ENCODE data around the gene ARID1B. TPM values are rescaled to one million over a fixed set of nuclear protein-coding genes. Genes with fewer than 3 reads are reported as not detected.

ARID1B gene
- total and polyA plus RNA-seq, 9 of the 15 experiments (the other 6 are each of a cell fraction or from before 2014, with no cell fraction given) = 12.5 to 50.5 (median 25.8) TPM

GRCh38 chr6:157097255-157097955, 320.2 kb downstream of the ARID1B start:
- Histone ChIP-seq H4K20me1 (replicated peaks; ENCODE audit: control insufficient read depth, insufficient read depth, low read length) (no peaks in the 10 kb centered on the region), H3K4me3 (no peak overlapping the region), H3K4me2 (ENCODE audit: insufficient read depth, low read length) (no peak overlapping the region), H3K27me3 (ENCODE audit: control insufficient read depth in 2 of 2, insufficient read depth in 2 of 2, low read length in 2 of 2) (no peaks in the 10 kb centered on the region), H3K79me2 (ENCODE audit: control insufficient read depth, insufficient read depth, low read length) (no peaks in the 10 kb centered on the region), H3K36me3 (ENCODE audit: control insufficient read depth, insufficient read depth, low read length) (peaks cover 10% of the 10 kb centered on the region; the same call in 2 of the 3 replicates), H3K4me1 (replicated peaks in 1 of 2; ENCODE audit: control insufficient read depth in 2 of 2, insufficient read depth in 2 of 2, low read length in 2 of 2) (peaks cover 0 to 12% of the 10 kb centered on the region in 2 experiments; a peak in 3 of 5 replicates), H3K9ac (ENCODE audit: insufficient read depth in 1 of 2, low read depth in 2 of 2, low read length in 2 of 2) (no peak overlapping the region), H3K9me3 (replicated peaks; ENCODE audit: control insufficient read depth, insufficient read depth, low read depth, low read length) (no peaks in the 10 kb centered on the region), H3K9me1 (ENCODE audit: control insufficient read depth, insufficient read depth, low read length) (no peaks in the 10 kb centered on the region), H3K27ac (ENCODE audit: extremely low read depth, low read depth, low read length) (no peak overlapping the region), H2AFZ (ENCODE audit: low read depth, low read length) (no peak overlapping the region)
- FAIRE-seq (no peak), ATAC-seq (no peak), DNase-seq (ENCODE audit: extremely low read depth in 1 of 4, low spot score in 3 of 4) (no peak)
- WGBS (ENCODE audit: insufficient coverage, low coverage, missing lambda C conversion rate) = 88% methylated on average over 16 of the region's 16 CpGs
- intact Hi-C loops (cut with micrococcal nuclease) (no loop called here), in situ Hi-C loops (cut with MboI) (no loop called here)
- TF ChIP-seq ZNF707 (CRISPR knock-in tag; conservative IDR thresholded peaks at IDR 0.05) = no peak
- no peak for TF ChIP-seq ZNF232 (CRISPR knock-in tag; IDR thresholded peaks at IDR 0.05)
- TF ChIP-seq ADNP (tag; IDR thresholded peaks at IDR 0.05) = no peak
- TF ChIP-seq TGIF2 (CRISPR knock-in tag; IDR thresholded peaks at IDR 0.05) = no peak
- TF ChIP-seq SLC30A9 (CRISPR knock-in tag; IDR thresholded peaks at IDR 0.05) = no peak
- POLR2A ChIA-PET = interaction anchor here (1.2 kb wide), 1 partner anchor 9 kb away, joined by 5 read pairs; no protein-coding TSS in a partner anchor
- CTCF ChIA-PET (ENCODE audit: low intra/inter-chr PET ratio) = no interaction called here
- BruUV-seq (replicated peaks) = no TSS peak

- 0 out of 3 replicates have a peak, but pooled peaks have one; percentile 26 for ATAC-seq
- Histone ChIP-seq H3K9ac (ENCODE audit: insufficient read depth in 1 of 2, low read depth in 2 of 2, low read length in 2 of 2) (no peak overlapping the region), H3K27me3 (ENCODE audit: control insufficient read depth in 2 of 2, insufficient read depth in 2 of 2, low read length in 2 of 2) (no peaks in the 10 kb centered on the region), H3K36me3 (ENCODE audit: control insufficient read depth, insufficient read depth, low read length) (peaks cover 7% of the 10 kb centered on the region; the same call in 1 of the 3 replicates), H3K79me2 (ENCODE audit: control insufficient read depth, insufficient read depth, low read length) (no peaks in the 10 kb centered on the region), H2AFZ (ENCODE audit: low read depth, low read length) (no peak overlapping the region), H3K9me3 (replicated peaks; ENCODE audit: control insufficient read depth, insufficient read depth, low read depth, low read length) (no peaks in the 10 kb centered on the region), H3K4me2 (ENCODE audit: insufficient read depth, low read length) (no peak overlapping the region), H4K20me1 (replicated peaks; ENCODE audit: control insufficient read depth, insufficient read depth, low read length) (no peaks in the 10 kb centered on the region), H3K27ac (ENCODE audit: extremely low read depth, low read depth, low read length) (no peak overlapping the region), H3K9me1 (ENCODE audit: control insufficient read depth, insufficient read depth, low read length) (no peaks in the 10 kb centered on the region), H3K4me3 (no peak overlapping the region), H3K4me1 (replicated peaks in 1 of 2; ENCODE audit: control insufficient read depth in 2 of 2, insufficient read depth in 2 of 2, low read length in 2 of 2) (peaks cover 0 to 12% of the 10 kb centered on the region in 2 experiments; a peak in 3 of 5 replicates)
- ChIA-PET POLR2A (interaction anchor here (1.4 kb wide), 1 partner anchor 12 kb away, joined by 4 read pairs; no protein-coding TSS in a partner anchor), CTCF (ENCODE audit: low intra/inter-chr PET ratio) (no interaction called here)
- 60% methylated on average over 8 of the region's 8 CpGs for WGBS (ENCODE audit: insufficient coverage, low coverage, missing lambda C conversion rate)
- in situ Hi-C loops (cut with MboI) = no loop called here
- DNase-seq (ENCODE audit: extremely low read depth in 1 of 4, low spot score in 3 of 4) = peak in 1 of 4 experiments; percentile 30
- BruUV-seq (replicated peaks) = no TSS peak
- no peak for FAIRE-seq
- TF ChIP-seq TRIM24 (IDR thresholded peaks at IDR 0.05) = peak in 1 of 2 experiments; percentile 27; a peak in 1 of 4 replicates
- TF ChIP-seq KDM1A (IDR thresholded peaks at IDR 0.05) = peak; percentile 62 to 73; a peak in 3 of 4 replicates
- peak; percentile 57 for TF ChIP-seq CBFA2T2 (conservative IDR thresholded peaks at IDR 0.05)
- no peak for TF ChIP-seq HINFP (tag; conservative IDR thresholded peaks at IDR 0.05; ENCODE audit: low read depth)
- no peak for TF ChIP-seq BMI1 (IDR thresholded peaks at IDR 0.05; ENCODE audit: low read length)
- TF ChIP-seq ZNF436 (CRISPR knock-in tag; IDR thresholded peaks at IDR 0.05) = no peak
- TF ChIP-seq CBFA2T3 (IDR thresholded peaks at IDR 0.05) = peak; percentile 77
- peak; percentile 62; the same call in 1 of the 2 replicates for TF ChIP-seq HMBOX1 (IDR thresholded peaks at IDR 0.05)
- intact Hi-C loops (cut with micrococcal nuclease) = no loop called here
Measured at GRCh38 chr6:157098999-157099398, 321.8 kb downstream of the ARID1B start.
